Fibroblast of lung (primary cell): ENCODE data around the gene SHKBP1.

Source experiments
- EZH2 ChIP-seq: IDR thresholded peaks from 2 replicates; pipeline ENCODE4 v1.5.1; 2012; ENCODE audit warnings: low read length, control low read depth, mild to moderate bottlenecking; ENCODE audit errors: missing control alignments
- TF ChIP-seq, protein P1 (sequence below), 2 donors: IDR thresholded peaks in 1 of 2; conservative IDR thresholded peaks in 1 of 2; 1 replicate in 1 of 2; 2 replicates in 1 of 2; pipeline ENCODE4 v1.5.1; 2011 to 2012; ENCODE audit warnings: low read length in 2 of 2, control low read depth in 1 of 2, inconsistent platforms in 1 of 2, low read depth in 1 of 2, mild to moderate bottlenecking in 1 of 2

DNA sequence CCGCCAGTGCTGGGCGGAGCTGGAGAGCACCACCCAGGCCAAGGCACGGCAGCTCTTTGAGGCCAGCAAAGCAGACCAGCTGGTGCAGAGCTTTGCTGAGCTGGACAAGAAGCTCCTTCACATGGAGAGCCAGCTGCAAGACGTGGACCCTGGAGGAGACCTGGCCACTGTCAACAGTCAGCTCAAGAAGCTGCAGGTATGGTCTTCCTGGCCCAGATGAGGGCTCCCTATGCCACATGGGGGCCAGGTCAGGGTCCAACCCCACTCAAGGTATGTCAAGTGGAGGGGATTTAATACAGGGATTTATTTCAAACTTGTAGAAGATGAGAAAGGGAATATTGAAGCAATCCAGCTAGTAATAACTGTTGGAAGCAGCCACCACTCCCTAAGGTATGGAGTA lies 42.5 kb upstream of the SHKBP1 start:
- TF ChIP-seq, protein P1, sequence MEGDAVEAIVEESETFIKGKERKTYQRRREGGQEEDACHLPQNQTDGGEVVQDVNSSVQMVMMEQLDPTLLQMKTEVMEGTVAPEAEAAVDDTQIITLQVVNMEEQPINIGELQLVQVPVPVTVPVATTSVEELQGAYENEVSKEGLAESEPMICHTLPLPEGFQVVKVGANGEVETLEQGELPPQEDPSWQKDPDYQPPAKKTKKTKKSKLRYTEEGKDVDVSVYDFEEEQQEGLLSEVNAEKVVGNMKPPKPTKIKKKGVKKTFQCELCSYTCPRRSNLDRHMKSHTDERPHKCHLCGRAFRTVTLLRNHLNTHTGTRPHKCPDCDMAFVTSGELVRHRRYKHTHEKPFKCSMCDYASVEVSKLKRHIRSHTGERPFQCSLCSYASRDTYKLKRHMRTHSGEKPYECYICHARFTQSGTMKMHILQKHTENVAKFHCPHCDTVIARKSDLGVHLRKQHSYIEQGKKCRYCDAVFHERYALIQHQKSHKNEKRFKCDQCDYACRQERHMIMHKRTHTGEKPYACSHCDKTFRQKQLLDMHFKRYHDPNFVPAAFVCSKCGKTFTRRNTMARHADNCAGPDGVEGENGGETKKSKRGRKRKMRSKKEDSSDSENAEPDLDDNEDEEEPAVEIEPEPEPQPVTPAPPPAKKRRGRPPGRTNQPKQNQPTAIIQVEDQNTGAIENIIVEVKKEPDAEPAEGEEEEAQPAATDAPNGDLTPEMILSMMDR (conservative IDR thresholded peaks at IDR 0.05 in 1 of 2, IDR thresholded peaks at IDR 0.05 in 1 of 2; ENCODE audit: low read depth in 1 of 2, low read length in 2 of 2) = no peak
- TF ChIP-seq EZH2 = no peak
